GM23248 (cell line): ENCODE results near the gene C6orf62. TPM values are rescaled to one million over a fixed set of nuclear protein-coding genes. Genes with fewer than 3 reads are reported as not detected.
"Not testable (repeated sequence)": the region's sequence is repeated elsewhere in the genome, so short reads cannot be mapped to it uniquely, and the experiment has no call there.

Experiments
- DNase-seq: peaks from one replicate; pipeline ENCODE4 v3.0.0-alpha.2; 2015
- H2AFZ ChIP-seq: fragments of 200-600 bp; sonication (generic); 2 replicates; pipeline ENCODE4 v1.6.1; 2016; ENCODE audit warnings: antibody characterized with exemption
- H3F3A ChIP-seq: fragments of 200-600 bp; sonication (generic); 2 replicates; pipeline ENCODE4 v1.6.1; 2016; ENCODE audit warnings: mild to moderate bottlenecking, antibody characterized with exemption, mixed run types; ENCODE audit not compliant: insufficient read depth
- H3K27ac ChIP-seq: fragments of 200-600 bp; sonication (generic); 2 replicates; pipeline ENCODE4 v1.5.1; 2016; ENCODE audit warnings: mild to moderate bottlenecking
- H3K27me3 ChIP-seq: fragments of 200-600 bp; sonication (generic); replicated peaks from 2 replicates; pipeline ENCODE4 v1.6.1; 2016; ENCODE audit warnings: mild to moderate bottlenecking; ENCODE audit not compliant: insufficient read depth
- H3K36me3 ChIP-seq: fragments of 200-600 bp; sonication (generic); 2 replicates; pipeline ENCODE4 v1.6.1; 2016; ENCODE audit warnings: low read depth, mild to moderate bottlenecking
- H3K4me1 ChIP-seq: fragments of 200-600 bp; sonication (generic); 2 replicates; pipeline ENCODE4 v1.6.1; 2016; ENCODE audit warnings: mild to moderate bottlenecking; ENCODE audit not compliant: insufficient read depth
- H3K4me2 ChIP-seq: fragments of 200-600 bp; sonication (generic); one replicate; pipeline ENCODE4 v1.6.1; 2016; ENCODE audit warnings: mild to moderate bottlenecking; ENCODE audit not compliant: unreplicated experiment
- H3K4me3 ChIP-seq: fragments of 200-600 bp; sonication (generic); 2 replicates; pipeline ENCODE4 v1.5.1; 2016; ENCODE audit warnings: mild to moderate bottlenecking
- H3K79me2 ChIP-seq: fragments of 200-600 bp; sonication (generic); 2 replicates; pipeline ENCODE4 v1.6.1; 2016; ENCODE audit warnings: mild to moderate bottlenecking; ENCODE audit not compliant: insufficient read depth
- H3K9ac ChIP-seq: fragments of 200-600 bp; sonication (generic); 2 replicates; pipeline ENCODE4 v1.6.1; 2016; ENCODE audit warnings: mild to moderate bottlenecking
- H3K9me2 ChIP-seq: fragments of 200-600 bp; sonication (generic); 2 replicates; pipeline ENCODE4 v1.6.1; 2016; ENCODE audit warnings: mixed run types, mild to moderate bottlenecking, moderate library complexity; ENCODE audit not compliant: insufficient read depth
- H3K9me3 ChIP-seq: fragments of 200-600 bp; sonication (generic); one replicate; pipeline ENCODE4 v1.6.1; 2017; ENCODE audit warnings: low read depth
- H4K20me1 ChIP-seq: fragments of 200-600 bp; sonication (generic); 2 replicates; pipeline ENCODE4 v1.6.0; 2016; ENCODE audit not compliant: insufficient read depth
- EZH2 ChIP-seq: fragments of 200-600 bp; sonication (generic); IDR thresholded peaks from 2 replicates; pipeline ENCODE4 v1.6.1; 2018; ENCODE audit warnings: antibody characterized with exemption, mild to moderate bottlenecking; ENCODE audit not compliant: insufficient read depth, poor library complexity, severe bottlenecking
- EZH2phosphoT487 ChIP-seq: fragments of 200-600 bp; sonication (generic); IDR thresholded peaks from 2 replicates; pipeline ENCODE4 v1.6.1; 2018; ENCODE audit warnings: antibody characterized with exemption, moderate library complexity, mild to moderate bottlenecking, low read depth; ENCODE audit not compliant: insufficient read depth
- WGBS, 2 experiments: methylation state at CpG; one replicate each; pipeline ENCODE4 v1.1.6; 2015 to 2017; ENCODE audit warnings: low lambda C conversion rate in 2 of 2, low coverage in 1 of 2; ENCODE audit errors: missing lambda C conversion rate in 2 of 2; 5-methylcytosine and 5-hydroxymethylcytosine counted together
- in situ Hi-C: fragments of 300-500 bp; cut with MboI; formaldehyde crosslinking; loops from 2 replicates; pipeline ENCODE4 v1.15.0; 2020
- polyA plus RNA-seq: library from polyadenylated mRNA; unstranded; fragments of >200 nt; fragmentation: Nextera tagmentation; extraction: Ambion mirVana; gene quantifications from 2 replicates; pipeline ENCODE4 v1.2.1, GENCODE V29; 2016
- total RNA-seq: library from RNA; depleted of rRNA; stranded (reverse); fragments of >200 nt; shearing (Covaris generic); gene quantifications from 2 replicates; pipeline ENCODE4 v1.2.3, GENCODE V29; 2014

The C6orf62 gene
- total and polyA plus RNA-seq, 2 experiments from 2014 or later = 107 to 307 TPM

- Histone ChIP-seq H3K4me1 (peaks cover 30% of the 10 kb centered on the region), H3K9me3 (no peaks in the 10 kb centered on the region), H3K4me2 (no peak overlapping the region), H3K4me3 (no peak overlapping the region), H3K9me2 (no peaks in the 10 kb centered on the region), H3K79me2 (peaks cover 79% of the 10 kb centered on the region), H3K36me3 (no peaks in the 10 kb centered on the region; the same call in 1 of the 2 replicates), H3K9ac (no peak overlapping the region), H3K27ac (no peak overlapping the region), H3F3A (peaks cover 25% of the 10 kb centered on the region; the same call in 1 of the 2 replicates), H2AFZ (no peak overlapping the region), H4K20me1 (no peaks in the 10 kb centered on the region), H3K27me3 (no peaks in the 10 kb centered on the region)
- TF ChIP-seq EZH2phosphoT487 = no peak
- TF ChIP-seq EZH2 = no peak
- in situ Hi-C loops = no loop called here
- WGBS, 2 experiments = 97 to 100% methylated on average over 1 of the region's 1 CpG
- no peak for DNase-seq
Observed at GRCh38 chr6:24663189-24663588, 55.8 kb downstream of the C6orf62 start.

DNA sequence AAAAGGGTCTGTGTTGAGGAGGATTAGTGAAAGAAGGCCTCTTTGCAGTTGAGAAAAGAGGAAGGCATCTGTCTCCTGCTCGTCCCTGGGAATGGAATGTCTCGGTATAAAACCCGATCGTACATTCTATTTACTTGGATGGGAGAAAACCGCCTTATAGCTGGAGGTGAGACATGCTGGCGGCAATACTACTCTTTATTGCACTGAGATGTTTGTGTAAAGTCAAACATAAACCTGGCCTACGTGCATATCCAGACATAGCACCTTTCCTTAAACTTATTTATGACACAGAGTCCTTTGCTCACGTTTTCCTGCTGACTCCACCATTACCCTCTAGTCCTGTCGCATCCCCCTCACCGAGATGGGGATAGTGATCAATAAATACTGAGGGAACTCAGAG lies 56.7 kb downstream of the C6orf62 start:
- H2AFZ ChIP-seq = no peak overlapping the region

DNA sequence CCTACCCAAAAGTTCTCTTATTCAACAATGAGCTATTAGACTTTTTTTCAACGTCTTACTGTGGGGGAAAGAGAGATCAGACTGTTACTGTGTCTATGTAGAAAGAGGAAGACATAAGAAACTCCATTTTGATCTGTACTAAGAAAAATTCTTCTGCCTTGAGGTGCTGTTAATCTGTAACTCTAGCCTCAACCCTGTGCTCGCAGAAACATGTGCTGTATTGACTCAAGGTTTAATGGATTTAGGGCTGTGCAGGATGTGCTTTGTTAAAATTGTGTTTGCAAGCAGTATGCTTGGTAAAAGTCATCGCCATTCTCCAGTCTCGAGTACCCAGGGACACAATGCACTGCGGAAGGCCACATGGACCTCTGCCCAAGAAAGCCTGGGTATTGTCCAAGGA lies 57.2 kb downstream of the C6orf62 start:
- peaks cover 23% of the 10 kb centered on the region for H3K4me1 ChIP-seq
- peaks cover 85% of the 10 kb centered on the region for H3K79me2 ChIP-seq
- H3K27ac ChIP-seq, in situ Hi-C loops, H3K27me3 ChIP-seq, H3K9ac ChIP-seq, H3K4me3 ChIP-seq, H4K20me1 ChIP-seq, H3K36me3 ChIP-seq, H3K9me2 ChIP-seq, H2AFZ ChIP-seq, DNase-seq, H3K4me2 ChIP-seq, H3K9me3 ChIP-seq: not testable (repeated sequence)
- WGBS, 2 experiments = 73 to 75% methylated on average over 5 of the region's 5 CpGs
- H3F3A ChIP-seq = peaks cover 17% of the 10 kb centered on the region; the same call in 1 of the 2 replicates

More for the DNA sequence above, 56.7 kb downstream of the C6orf62 start:
- H3K9me2 ChIP-seq = no peaks in the 10 kb centered on the region
- WGBS, 2 experiments = 91 to 93% methylated on average over 10 of the region's 10 CpGs
- H3K4me1 ChIP-seq = peaks cover 23% of the 10 kb centered on the region
- H3K36me3 ChIP-seq = peaks cover 4% of the 10 kb centered on the region; the same call in 1 of the 2 replicates
- H3K27ac ChIP-seq = no peak overlapping the region
- H3K9me3 ChIP-seq = no peaks in the 10 kb centered on the region
- no peaks in the 10 kb centered on the region for H4K20me1 ChIP-seq
- DNase-seq = no peak
- H3K4me2 ChIP-seq = no peak overlapping the region
- H3K9ac ChIP-seq = no peak overlapping the region
- H3K27me3 ChIP-seq = no peaks in the 10 kb centered on the region
- in situ Hi-C loops = no loop called here
- H3F3A ChIP-seq = peaks cover 20% of the 10 kb centered on the region; the same call in 1 of the 2 replicates
- no peak overlapping the region for H3K4me3 ChIP-seq
- TF ChIP-seq EZH2phosphoT487 (no peak), EZH2 (no peak)
- peaks cover 81% of the 10 kb centered on the region for H3K79me2 ChIP-seq

- Histone ChIP-seq H2AFZ (no peak overlapping the region), H3K79me2 (peaks cover 87% of the 10 kb centered on the region), H3K9ac (no peak overlapping the region), H3F3A (peaks cover 17% of the 10 kb centered on the region; the same call in 1 of the 2 replicates), H4K20me1 (no peaks in the 10 kb centered on the region), H3K27me3 (no peaks in the 10 kb centered on the region), H3K9me3 (no peaks in the 10 kb centered on the region), H3K4me1 (peaks cover 15% of the 10 kb centered on the region), H3K36me3 (peaks cover 7% of the 10 kb centered on the region; the same call in 1 of the 2 replicates), H3K9me2 (no peaks in the 10 kb centered on the region), H3K27ac (peak overlapping the region; percentile 93), H3K4me2 (no peak overlapping the region), H3K4me3 (no peak overlapping the region)
- peak; percentile 3 for DNase-seq
- no peak for TF ChIP-seq EZH2
- no peak for TF ChIP-seq EZH2phosphoT487
- in situ Hi-C loops = no loop called here
- 94 to 98% methylated on average over 2 of the region's 2 CpGs for WGBS, 2 experiments
Observed at GRCh38 chr6:24660105-24660504, 58.8 kb downstream of the C6orf62 start.

DNA sequence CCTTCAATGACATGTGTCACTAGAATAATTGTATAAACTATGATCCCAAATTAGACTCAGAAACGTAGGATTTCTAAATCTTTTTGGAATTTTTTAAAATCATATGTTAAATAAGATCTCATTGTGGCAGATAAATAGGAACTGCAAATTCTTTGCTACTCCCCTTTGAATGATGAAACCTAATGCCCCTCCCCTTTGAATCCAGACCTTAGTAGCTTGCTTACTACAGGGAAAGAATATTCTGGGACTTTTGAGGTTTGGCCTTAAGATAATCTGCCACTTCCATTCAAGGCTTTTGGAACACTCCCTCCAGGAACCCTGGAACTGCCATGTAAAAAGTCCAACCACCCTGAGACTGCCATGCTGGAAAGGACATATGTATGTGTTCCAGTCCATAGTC lies 59.4 kb downstream of the C6orf62 start:
- in situ Hi-C loops = no loop called here
- H3K27ac ChIP-seq = peak overlapping the region; percentile 93
- H3K4me1 ChIP-seq = peaks cover 10% of the 10 kb centered on the region
- 20 to 24% methylated on average over 1 of the region's 1 CpG for WGBS, 2 experiments
- H3F3A ChIP-seq = peaks cover 17% of the 10 kb centered on the region; the same call in 1 of the 2 replicates
- peak; percentile 41 for DNase-seq
- peaks cover 85% of the 10 kb centered on the region for H3K79me2 ChIP-seq
- H3K36me3 ChIP-seq = peaks cover 7% of the 10 kb centered on the region; the same call in 1 of the 2 replicates
- peak overlapping the region; percentile 56; the same call in 1 of the 2 replicates for H2AFZ ChIP-seq
- H3K9me2 ChIP-seq = no peaks in the 10 kb centered on the region
- H3K4me2 ChIP-seq = no peak overlapping the region
- peak overlapping the region; percentile 68 for H3K9ac ChIP-seq
- TF ChIP-seq EZH2 (no peak), EZH2phosphoT487 (no peak)
- no peaks in the 10 kb centered on the region for H3K27me3 ChIP-seq
- H3K9me3 ChIP-seq = no peaks in the 10 kb centered on the region
- no peaks in the 10 kb centered on the region for H4K20me1 ChIP-seq
- no peak overlapping the region for H3K4me3 ChIP-seq
